Prostate gland (tissue), 2 donors: ENCODE measurements around the gene SLC41A1.

Experiments
- POLR2A ChIP-seq: fragments of 450-650 bp; IDR thresholded peaks from one replicate; pipeline ENCODE4 v1.6.1; 2016; ENCODE audit warnings: antibody characterized with exemption, mild to moderate bottlenecking
- TF ChIP-seq, protein P1 (sequence below), 4 experiments: fragments of 200-600 bp in 2 of 4; fragments of 450-650 bp in 2 of 4; sonication (generic) in 2 of 4; IDR thresholded peaks; 1 replicate in 3 of 4; 2 replicates in 1 of 4; pipeline ENCODE4 v1.5.1; 2016 to 2019; ENCODE audit warnings: antibody characterized with exemption in 4 of 4, mild to moderate bottlenecking in 2 of 4, moderate library complexity in 2 of 4

DNA sequence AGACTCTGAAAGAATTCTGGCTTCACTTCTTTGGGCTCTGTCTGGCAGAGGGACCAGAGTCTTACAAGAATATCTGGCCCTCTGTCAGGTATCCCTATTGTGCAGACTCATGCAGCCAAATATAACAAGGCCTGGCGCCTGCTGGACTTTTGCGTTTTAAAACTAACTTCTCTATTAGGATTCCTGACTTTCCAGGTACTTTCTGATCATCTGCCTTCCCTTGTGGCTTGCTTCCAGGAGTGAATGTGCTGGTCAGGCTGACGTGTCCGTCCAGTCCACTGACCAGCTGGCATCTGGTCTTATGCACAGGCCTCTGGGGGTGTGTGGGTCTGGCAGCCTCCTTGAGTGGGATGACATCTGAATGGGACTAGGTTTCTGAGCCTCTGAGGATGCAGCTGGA lies 29.1 kb downstream of the SLC41A1 start:
- TF ChIP-seq, protein P1, sequence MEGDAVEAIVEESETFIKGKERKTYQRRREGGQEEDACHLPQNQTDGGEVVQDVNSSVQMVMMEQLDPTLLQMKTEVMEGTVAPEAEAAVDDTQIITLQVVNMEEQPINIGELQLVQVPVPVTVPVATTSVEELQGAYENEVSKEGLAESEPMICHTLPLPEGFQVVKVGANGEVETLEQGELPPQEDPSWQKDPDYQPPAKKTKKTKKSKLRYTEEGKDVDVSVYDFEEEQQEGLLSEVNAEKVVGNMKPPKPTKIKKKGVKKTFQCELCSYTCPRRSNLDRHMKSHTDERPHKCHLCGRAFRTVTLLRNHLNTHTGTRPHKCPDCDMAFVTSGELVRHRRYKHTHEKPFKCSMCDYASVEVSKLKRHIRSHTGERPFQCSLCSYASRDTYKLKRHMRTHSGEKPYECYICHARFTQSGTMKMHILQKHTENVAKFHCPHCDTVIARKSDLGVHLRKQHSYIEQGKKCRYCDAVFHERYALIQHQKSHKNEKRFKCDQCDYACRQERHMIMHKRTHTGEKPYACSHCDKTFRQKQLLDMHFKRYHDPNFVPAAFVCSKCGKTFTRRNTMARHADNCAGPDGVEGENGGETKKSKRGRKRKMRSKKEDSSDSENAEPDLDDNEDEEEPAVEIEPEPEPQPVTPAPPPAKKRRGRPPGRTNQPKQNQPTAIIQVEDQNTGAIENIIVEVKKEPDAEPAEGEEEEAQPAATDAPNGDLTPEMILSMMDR (IDR thresholded peaks at IDR 0.05) = no peak
- TF ChIP-seq POLR2A = no peak
